DOHH2 (cell line): ENCODE measurements around the gene SP6.

ENCODE experiments used
- H3F3A ChIP-seq: fragments of 200-600 bp; sonication (generic), shearing (Covaris generic); 2 replicates; pipeline ENCODE4 v1.6.0; 2016; ENCODE audit warnings: antibody characterized with exemption, mild to moderate bottlenecking; ENCODE audit not compliant: control insufficient read depth, insufficient read depth
- H3K27ac ChIP-seq: fragments of 200-600 bp; sonication (generic); 2 replicates; pipeline ENCODE4 v1.5.1; 2014; ENCODE audit warnings: low read depth, mild to moderate bottlenecking, low read length, moderate library complexity
- H3K27me3 ChIP-seq: fragments of 200-600 bp; sonication (generic); 2 replicates; pipeline ENCODE4 v1.6.1; 2014; ENCODE audit warnings: mild to moderate bottlenecking, low read length, mixed read lengths; ENCODE audit not compliant: control insufficient read depth
- H3K36me3 ChIP-seq: fragments of 200-600 bp; sonication (generic); 2 replicates; pipeline ENCODE4 v1.6.1; 2014; ENCODE audit warnings: mild to moderate bottlenecking, low read length, moderate library complexity, mixed read lengths; ENCODE audit not compliant: control insufficient read depth
- H3K4me1 ChIP-seq: fragments of 200-600 bp; sonication (generic); 2 replicates; pipeline ENCODE4 v1.6.1; 2014; ENCODE audit warnings: mild to moderate bottlenecking, low read length, mixed read lengths; ENCODE audit not compliant: control insufficient read depth
- H3K4me2 ChIP-seq: fragments of 200-600 bp; sonication (generic); 2 replicates; pipeline ENCODE4 v1.6.0; 2014; ENCODE audit warnings: mild to moderate bottlenecking, low read length, moderate library complexity
- H3K4me3 ChIP-seq: fragments of 200-600 bp; sonication (generic); 2 replicates; pipeline ENCODE4 v1.5.1; 2014; ENCODE audit warnings: mild to moderate bottlenecking, low read length, mixed read lengths
- H3K79me2 ChIP-seq: fragments of 200-600 bp; sonication (generic); 2 replicates; pipeline ENCODE4 v1.6.1; 2014; ENCODE audit warnings: mild to moderate bottlenecking, low read length, mixed read lengths; ENCODE audit not compliant: control insufficient read depth
- H3K9me2 ChIP-seq: fragments of 200-600 bp; sonication (generic); replicated peaks from 2 replicates; pipeline ENCODE4 v1.6.1; 2014; ENCODE audit warnings: mild to moderate bottlenecking, low read length, mixed read lengths; ENCODE audit not compliant: control insufficient read depth
- H3K9me3 ChIP-seq: fragments of 200-600 bp; sonication (generic); 2 replicates; pipeline ENCODE4 v1.6.1; 2014; ENCODE audit warnings: antibody characterized with exemption, low read length, mixed read lengths; ENCODE audit not compliant: control insufficient read depth, insufficient read depth
- H4K20me1 ChIP-seq: fragments of 200-600 bp; sonication (generic); 2 replicates; pipeline ENCODE4 v1.6.0; 2014; ENCODE audit warnings: low read depth, mild to moderate bottlenecking, antibody characterized with exemption, low read length, moderate library complexity; ENCODE audit not compliant: control insufficient read depth, insufficient read depth
- EZH2phosphoT487 ChIP-seq: fragments of 200-600 bp; sonication (generic); IDR thresholded peaks from 2 replicates; pipeline ENCODE4 v1.6.1; 2017; ENCODE audit warnings: borderline replicate concordance, mild to moderate bottlenecking, antibody characterized with exemption, low read length, moderate library complexity, mixed read lengths
- TF ChIP-seq, protein P1 (sequence below): fragments of 200-600 bp; sonication (generic); IDR thresholded peaks from one replicate; pipeline ENCODE4 v1.5.1; 2014; ENCODE audit warnings: antibody characterized with exemption, mild to moderate bottlenecking, low read depth, low read length; ENCODE audit not compliant: poor library complexity, severe bottlenecking

SP6 gene

DNA sequence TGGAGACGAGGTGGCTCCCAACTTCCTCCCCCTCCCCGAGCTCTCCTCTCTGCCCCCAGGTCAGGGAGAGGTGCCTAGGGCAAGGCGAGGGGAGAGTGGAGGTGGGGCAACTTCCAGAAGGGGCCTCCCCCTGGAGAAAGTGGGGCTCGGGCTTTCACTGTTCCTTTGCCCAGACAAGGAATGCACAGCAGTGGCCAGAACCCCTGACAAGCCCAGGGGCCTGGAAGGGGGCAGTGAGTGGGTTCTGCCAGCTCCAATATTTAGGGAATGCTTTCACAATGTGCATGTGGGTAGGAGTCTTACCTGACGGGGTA lies 33.4 kb upstream of the SP6 start:
- Histone ChIP-seq H3K9me3 (no peaks in the 10 kb centered on the region), H3K79me2 (no peaks in the 10 kb centered on the region), H3K4me1 (no peaks in the 10 kb centered on the region), H4K20me1 (no peaks in the 10 kb centered on the region), H3K36me3 (no peaks in the 10 kb centered on the region), H3K4me3 (no peak overlapping the region), H3K4me2 (no peak overlapping the region), H3K9me2 (no peaks in the 10 kb centered on the region), H3F3A (no peaks in the 10 kb centered on the region), H3K27me3 (peaks cover 18% of the 10 kb centered on the region), H3K27ac (no peak overlapping the region)
- no peak for TF ChIP-seq EZH2phosphoT487
- TF ChIP-seq, protein P1, sequence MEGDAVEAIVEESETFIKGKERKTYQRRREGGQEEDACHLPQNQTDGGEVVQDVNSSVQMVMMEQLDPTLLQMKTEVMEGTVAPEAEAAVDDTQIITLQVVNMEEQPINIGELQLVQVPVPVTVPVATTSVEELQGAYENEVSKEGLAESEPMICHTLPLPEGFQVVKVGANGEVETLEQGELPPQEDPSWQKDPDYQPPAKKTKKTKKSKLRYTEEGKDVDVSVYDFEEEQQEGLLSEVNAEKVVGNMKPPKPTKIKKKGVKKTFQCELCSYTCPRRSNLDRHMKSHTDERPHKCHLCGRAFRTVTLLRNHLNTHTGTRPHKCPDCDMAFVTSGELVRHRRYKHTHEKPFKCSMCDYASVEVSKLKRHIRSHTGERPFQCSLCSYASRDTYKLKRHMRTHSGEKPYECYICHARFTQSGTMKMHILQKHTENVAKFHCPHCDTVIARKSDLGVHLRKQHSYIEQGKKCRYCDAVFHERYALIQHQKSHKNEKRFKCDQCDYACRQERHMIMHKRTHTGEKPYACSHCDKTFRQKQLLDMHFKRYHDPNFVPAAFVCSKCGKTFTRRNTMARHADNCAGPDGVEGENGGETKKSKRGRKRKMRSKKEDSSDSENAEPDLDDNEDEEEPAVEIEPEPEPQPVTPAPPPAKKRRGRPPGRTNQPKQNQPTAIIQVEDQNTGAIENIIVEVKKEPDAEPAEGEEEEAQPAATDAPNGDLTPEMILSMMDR: no peak

DNA sequence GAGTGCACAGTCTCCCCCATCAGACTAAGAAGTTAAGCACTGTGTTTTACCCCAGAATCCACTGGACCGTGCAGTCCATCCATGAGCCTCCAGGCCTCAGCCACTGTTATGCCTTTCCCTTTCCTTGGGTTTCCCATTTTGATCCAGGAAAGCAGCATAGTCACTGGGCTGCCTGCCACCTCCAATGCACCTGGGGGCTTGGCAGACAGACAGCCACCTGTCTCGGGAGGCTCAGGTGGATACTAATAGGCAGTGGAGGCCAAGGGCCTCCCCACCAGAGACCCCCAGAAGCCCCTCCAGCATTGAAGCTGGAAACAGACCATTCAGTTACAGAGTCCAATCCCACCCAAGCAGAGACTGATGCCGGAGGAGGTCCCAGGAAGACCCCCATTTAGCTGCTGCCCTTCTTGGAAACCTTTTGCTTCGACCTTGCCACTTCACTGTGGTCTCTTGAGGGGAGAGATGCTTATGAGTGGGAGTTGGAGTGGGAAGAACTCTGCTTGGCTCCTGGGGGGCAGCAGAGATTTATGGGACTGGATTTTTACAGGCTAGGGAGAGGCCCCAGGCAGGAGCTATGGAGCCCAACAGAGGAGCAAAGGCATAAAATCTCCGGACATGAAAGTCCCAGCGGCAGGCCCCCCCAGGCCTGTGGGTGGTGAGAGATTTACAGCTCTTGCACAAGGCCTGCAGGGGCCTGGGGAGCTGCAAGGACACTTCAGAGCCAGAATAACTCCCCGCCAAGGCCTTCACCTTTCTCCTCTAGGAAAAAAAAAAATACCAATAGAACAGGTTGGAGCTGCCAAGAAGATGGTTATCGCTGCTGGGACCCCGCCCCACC lies 32.8 kb upstream of the SP6 start:
- H3K36me3 ChIP-seq: no peaks in the 10 kb centered on the region
- H4K20me1 ChIP-seq: no peaks in the 10 kb centered on the region
- no peak overlapping the region for H3K4me2 ChIP-seq
- H3K79me2 ChIP-seq: no peaks in the 10 kb centered on the region
- no peak overlapping the region for H3K4me3 ChIP-seq
- peaks cover 22% of the 10 kb centered on the region for H3K27me3 ChIP-seq
- no peaks in the 10 kb centered on the region for H3F3A ChIP-seq
- no peaks in the 10 kb centered on the region for H3K4me1 ChIP-seq
- TF ChIP-seq EZH2phosphoT487: no peak
- TF ChIP-seq, protein P1: no peak
- H3K27ac ChIP-seq: no peak overlapping the region
- H3K9me2 ChIP-seq: no peaks in the 10 kb centered on the region
- H3K9me3 ChIP-seq: no peaks in the 10 kb centered on the region

GRCh38 chr17:47882695-47883588 lies 32.0 kb upstream of the SP6 start:
- peaks cover 29% of the 10 kb centered on the region for H3K27me3 ChIP-seq
- H3K4me2 ChIP-seq: no peak overlapping the region
- H3K4me1 ChIP-seq: no peaks in the 10 kb centered on the region
- no peaks in the 10 kb centered on the region for H4K20me1 ChIP-seq
- H3K9me2 ChIP-seq: no peaks in the 10 kb centered on the region
- TF ChIP-seq EZH2phosphoT487: no peak
- TF ChIP-seq, protein P1: no peak
- H3K36me3 ChIP-seq: no peaks in the 10 kb centered on the region
- no peak overlapping the region for H3K27ac ChIP-seq
- H3F3A ChIP-seq: no peaks in the 10 kb centered on the region
- H3K9me3 ChIP-seq: no peaks in the 10 kb centered on the region
- no peaks in the 10 kb centered on the region for H3K79me2 ChIP-seq
- H3K4me3 ChIP-seq: no peak overlapping the region
